GM18868 (cell line): Measurements from ENCODE around the gene MNX1.

Source experiments
- ATAC-seq: cut with Tn5 transposase; IDR thresholded peaks from one replicate; pipeline ENCODE4 v1.9.1; 2021; ENCODE audit warnings: mild to moderate bottlenecking, moderate library complexity; ENCODE audit not compliant: unreplicated experiment

The MNX1 gene

DNA sequence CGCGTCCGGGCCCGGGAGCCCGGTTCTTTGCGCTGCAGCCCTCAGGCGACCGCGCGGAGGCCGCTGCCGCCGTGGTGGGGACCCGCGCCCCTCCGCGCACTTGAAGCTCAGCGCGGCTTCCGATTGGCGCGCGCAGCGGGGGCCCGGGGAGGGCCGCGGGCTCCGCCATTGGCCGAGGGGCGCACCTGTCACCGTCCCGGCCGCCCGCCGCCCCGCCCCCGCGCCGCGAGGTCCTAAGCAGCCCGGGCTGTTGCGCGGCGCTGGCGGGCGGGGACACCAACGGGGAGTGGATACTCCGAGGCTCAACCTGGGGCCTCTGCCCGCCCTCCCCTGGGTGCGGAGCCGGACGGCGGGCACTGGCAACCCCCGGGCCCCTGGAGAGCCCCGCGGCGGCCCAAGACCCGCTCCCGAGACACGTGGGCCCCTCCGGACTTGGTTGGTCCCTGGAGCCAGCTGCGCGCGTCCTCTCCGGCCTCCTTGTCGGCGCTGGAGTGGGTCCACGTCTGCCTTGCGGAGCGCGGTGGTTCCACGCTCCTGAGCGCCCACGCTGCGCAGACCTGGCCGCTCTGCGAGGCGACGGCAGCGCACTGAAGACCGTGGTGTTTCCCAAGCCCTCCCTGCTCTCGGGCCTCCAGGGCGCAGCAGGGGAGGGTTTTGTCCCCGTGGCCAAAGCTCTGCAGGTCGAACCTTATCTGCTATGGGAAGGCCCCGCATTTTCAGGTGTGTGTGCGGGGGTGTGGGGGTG is at the start of gene MNX1:
Gene MNX1, minus strand, starts transcription at position 76 of the 745 bp plus-strand sequence. CDS start 313 bp downstream, outside the sequence.
- ATAC-seq = peak; percentile 82

DNA sequence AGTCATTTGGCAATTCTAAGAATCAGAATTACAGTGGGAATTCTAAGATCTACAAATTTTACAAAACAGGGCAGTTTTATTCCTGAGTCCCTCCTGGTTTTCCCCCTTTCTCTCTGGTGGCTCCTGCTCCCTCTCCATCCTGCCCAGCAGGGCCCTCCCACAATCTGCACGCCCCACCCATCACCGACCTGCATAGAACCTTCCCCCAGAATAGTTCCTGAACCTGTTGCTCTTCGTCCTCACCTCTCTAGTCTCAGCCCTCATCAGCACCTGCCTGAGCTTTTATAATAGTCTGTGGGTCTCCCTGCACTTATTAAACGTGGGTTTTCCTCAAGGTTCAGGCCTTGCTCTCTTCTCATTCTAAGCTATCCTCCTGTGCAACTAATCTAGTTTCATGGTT is 49.1 kb upstream of the MNX1 start:
- ATAC-seq = no peak

DNA sequence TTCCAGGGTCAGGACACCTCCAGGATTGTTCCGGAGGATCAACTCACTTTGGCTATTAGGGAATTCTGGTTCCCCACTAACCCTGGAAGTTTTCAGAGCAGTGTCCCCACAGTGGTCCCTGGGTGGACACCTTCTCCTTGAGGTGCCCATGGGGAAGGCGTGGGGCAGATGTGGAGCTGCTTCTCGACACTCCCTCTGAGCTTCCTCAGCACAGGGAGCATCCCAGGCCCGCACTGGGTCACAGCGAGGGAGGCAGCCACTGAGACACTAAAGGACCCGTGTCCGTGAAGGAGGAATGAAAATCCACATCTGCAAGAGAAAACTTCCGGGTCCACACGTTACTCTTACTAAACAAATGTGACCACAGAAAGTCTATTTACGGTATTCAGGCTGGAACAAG is 48.2 kb upstream of the MNX1 start:
- no peak for ATAC-seq

DNA sequence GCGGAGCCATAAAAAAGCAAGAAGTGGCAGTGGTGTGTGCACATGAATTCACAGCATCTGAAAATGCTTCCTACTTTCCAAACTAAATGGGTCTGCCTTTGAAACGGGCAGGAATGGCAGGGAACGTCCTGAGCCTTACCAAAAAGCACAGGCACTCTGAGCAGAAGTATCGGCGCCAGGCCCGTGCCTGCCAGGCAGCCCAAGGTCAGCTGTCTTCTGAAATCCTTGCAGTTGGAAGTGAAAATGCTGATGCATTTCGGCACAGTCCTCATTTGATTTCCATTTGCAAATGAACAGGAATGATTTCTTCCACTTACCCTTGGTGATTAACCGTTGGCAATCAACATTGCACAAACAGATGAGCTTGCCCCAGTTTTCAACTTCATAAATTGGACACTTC is 47.6 kb upstream of the MNX1 start:
- ATAC-seq = no peak

DNA sequence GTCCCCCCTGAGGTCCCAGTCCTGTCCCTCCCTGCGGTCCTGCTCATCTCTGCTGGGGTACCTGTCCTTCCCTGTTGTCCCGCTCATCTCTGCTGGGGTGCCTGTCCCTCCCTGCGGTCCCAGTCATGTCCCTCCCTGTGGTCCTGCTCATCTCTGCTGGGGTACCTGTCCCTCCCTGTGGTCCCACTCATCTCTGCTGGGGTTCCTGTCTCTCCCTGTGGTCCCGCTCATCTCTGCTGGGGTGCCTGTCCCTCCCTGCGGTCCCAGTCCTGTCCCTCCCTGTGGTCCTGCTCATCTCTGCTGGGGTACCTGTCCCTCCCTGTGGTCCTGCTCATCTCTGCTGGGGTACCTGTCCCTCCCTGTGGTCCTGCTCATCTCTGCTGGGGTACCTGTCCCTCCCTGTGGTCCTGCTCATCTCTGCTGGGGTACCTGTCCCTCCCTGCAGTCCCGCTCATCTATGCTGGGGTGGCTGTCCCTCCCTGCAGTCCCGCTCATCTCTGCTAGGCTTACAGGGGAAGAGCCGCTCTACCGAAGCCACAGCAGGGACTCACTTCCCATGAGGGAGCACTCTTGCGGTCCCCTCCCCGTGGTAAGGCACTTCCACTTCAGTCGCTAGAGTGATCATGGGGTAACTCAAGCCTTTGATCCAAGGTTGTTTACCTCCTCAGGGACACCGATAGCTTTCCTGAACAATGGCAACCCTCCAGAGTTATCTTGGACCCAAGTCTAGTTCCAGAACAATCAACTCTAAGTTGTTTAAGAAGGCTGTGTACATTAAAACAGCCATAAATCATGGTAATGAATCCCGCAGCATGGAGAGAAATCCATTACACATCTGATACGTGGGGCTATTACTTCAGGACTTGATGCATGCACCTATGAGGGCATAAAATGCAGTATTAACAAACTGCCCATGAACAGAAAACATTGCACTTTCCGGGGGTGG is 46.8 kb upstream of the MNX1 start:
- ATAC-seq = no peak

GRCh38 chr7:157056246-157056645 is 45.8 kb upstream of the MNX1 start:
- no peak for ATAC-seq

- no peak for ATAC-seq
Observed at GRCh38 chr7:157054927-157055326, 44.5 kb upstream of the MNX1 start.

- ATAC-seq = no peak
Observed at GRCh38 chr7:157053118-157053517, 42.7 kb upstream of the MNX1 start.

DNA sequence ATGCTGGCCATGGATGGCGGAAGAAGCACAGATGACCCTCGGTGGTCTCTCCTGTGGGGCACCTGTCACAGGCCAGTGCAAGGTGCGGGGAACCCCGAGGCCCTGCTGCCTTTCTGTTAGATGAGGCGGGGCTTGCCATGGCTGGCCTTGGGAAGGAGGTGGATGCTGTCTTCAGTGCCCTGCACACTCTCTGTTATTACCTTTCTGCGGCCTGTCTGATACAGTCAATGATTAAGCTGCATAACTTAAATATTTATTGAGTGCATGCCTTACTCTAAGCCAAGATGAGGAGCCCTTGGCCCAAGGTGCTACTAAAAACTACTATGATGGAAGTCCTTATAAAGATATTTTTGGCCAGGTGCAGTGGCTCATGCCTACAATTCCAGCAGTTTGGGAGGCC is 36.7 kb upstream of the MNX1 start:
- no peak for ATAC-seq

DNA sequence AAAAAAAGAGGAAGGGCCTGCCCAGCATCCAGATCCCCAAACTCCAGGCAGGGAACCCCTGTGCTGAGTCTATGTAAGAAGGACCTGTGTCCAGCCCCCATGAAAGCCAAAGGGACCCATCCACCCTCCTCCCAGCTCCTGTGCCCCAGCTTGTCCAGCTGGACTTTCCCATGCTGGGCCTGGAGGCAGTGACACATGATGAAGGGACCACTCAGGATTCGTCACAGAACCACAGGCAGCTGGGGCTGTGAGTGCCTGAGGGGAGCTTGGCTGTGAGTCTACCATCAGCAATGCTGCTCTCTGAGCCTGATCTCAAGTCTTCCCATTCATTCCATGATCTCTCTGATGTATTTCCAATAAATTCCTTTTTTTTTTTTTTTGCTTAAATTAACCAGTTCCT is 36.2 kb upstream of the MNX1 start:
- ATAC-seq = no peak

DNA sequence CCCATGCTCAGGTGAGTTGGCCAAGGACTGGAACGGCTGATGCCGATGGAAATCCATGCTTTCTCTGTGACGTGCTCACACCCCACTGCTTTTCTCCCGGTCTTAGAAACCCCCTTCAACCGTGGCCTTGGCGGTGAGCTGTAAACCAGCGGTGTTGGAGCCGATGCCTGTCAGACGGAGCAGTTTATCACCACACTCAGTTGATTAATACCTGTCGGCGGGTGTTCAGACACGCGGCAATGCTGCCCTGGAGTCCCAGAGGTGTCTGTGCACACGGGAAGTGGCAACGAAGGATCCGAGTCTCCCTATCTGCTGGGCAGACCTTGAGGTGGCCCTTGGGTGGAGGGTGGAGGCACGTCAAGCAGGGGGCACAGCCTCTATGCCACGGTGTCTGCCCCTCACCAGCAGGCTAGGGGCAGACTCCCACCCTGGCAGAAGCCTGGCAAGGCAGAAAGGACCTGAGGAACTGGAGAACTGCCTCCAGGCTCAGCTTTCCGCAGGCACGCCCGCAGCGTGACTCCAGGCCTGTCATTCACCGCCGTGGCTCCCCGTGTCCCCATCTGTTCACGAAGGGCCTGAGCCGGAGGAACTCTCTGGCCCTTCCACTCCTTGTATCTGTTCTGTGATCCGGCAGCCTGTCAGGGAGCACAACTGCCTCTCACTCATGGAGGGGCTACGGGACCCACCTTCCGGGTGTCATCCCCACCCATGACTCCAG is 34.6 kb upstream of the MNX1 start:
- ATAC-seq = no peak

GRCh38 chr7:157044147-157044687 is 33.8 kb upstream of the MNX1 start:
- no peak for ATAC-seq

DNA sequence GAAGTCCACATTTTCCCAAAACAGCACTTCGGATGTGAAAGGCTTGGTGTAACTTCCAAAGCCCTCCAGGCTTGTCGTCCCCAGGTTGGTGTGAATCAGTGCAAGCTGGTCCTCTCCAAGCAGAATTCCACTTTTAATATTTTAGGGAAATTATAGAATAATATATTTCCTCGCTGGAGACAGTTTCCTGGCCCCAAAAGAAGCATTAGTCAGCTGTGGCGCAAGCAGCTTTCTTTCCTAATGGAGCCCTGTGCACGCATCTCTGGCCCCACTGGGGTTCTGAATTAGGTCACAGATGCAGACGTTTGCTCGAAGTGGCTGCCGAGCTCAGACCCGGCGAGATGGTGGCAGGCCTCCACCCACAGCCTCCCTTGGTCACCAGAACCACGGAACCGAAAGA is 33.3 kb upstream of the MNX1 start:
- ATAC-seq = no peak

- no peak for ATAC-seq
Observed at GRCh38 chr7:157041514-157042277, 31.2 kb upstream of the MNX1 start.

- ATAC-seq = no peak
Observed at GRCh38 chr7:157041004-157041403, 30.5 kb upstream of the MNX1 start.

GRCh38 chr7:157037635-157038034 is 27.2 kb upstream of the MNX1 start:
- no peak for ATAC-seq

- ATAC-seq = no peak
Observed at GRCh38 chr7:157037028-157037427, 26.6 kb upstream of the MNX1 start.

GRCh38 chr7:157035979-157036378 is 25.5 kb upstream of the MNX1 start:
- ATAC-seq = no peak

GRCh38 chr7:157035302-157035701 is 24.8 kb upstream of the MNX1 start:
- ATAC-seq = no peak
